Loucy (cell line): ENCODE results near the gene STX1A.

Experiments
- CTCF ChIP-seq: fragments of 200-600 bp; sonication (generic); conservative IDR thresholded peaks from 2 replicates; pipeline ENCODE4 v1.5.1; 2014; ENCODE audit warnings: mild to moderate bottlenecking, antibody characterized with exemption, low read length
- EZH2phosphoT487 ChIP-seq: fragments of 200-600 bp; IDR thresholded peaks from 2 replicates; pipeline ENCODE4 v1.6.1; 2018; ENCODE audit warnings: antibody characterized with exemption, mild to moderate bottlenecking, moderate library complexity, borderline replicate concordance

- TF ChIP-seq CTCF (no peak), EZH2phosphoT487 (no peak)
Measured at GRCh38 chr7:73680501-73680900, 39.0 kb downstream of the STX1A start.
